ENCODE measurements around the gene ANKRD10.

DNA sequence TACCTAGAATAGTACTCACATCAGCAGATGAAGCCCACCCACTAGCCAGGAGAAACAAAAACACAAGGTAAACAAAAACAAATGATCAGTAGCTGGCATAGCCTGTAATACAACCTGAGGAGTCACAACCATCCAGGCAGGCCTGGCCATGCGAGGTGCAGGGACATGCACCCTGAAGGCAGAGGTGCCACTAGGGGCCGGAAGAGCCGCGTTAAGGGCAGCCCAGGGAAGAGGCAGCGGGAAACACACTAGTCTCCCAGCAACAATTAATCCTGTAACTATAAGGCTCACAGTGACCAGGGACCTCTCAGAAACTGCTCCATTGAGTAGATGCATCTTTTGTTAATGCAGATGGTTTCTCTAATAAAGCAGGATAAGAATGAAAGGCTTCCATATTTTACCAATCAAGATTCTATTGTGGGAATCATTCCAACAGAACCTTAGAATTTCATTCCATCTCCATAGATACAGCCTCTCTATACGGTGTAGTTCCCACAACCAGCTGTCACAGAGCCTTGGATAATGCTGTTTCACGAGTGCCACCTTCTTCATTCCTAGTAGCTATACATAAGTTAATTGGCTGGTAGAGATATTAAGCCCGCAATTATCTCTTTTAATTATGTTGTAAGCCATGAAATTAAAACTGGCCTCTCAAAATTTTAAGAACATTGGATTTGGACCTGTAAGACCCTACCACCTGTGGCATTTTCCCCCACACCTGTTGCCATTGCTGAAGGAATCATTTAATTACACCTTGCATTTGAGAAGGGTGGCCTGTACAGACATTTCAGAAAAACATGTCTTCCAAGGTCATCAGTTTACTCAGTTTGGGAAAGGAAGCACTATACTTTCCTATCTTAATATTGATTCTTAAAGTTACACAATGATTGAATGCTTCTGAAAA lies 28.7 kb downstream of the ANKRD10 start:
- TF ChIP-seq, protein P1, sequence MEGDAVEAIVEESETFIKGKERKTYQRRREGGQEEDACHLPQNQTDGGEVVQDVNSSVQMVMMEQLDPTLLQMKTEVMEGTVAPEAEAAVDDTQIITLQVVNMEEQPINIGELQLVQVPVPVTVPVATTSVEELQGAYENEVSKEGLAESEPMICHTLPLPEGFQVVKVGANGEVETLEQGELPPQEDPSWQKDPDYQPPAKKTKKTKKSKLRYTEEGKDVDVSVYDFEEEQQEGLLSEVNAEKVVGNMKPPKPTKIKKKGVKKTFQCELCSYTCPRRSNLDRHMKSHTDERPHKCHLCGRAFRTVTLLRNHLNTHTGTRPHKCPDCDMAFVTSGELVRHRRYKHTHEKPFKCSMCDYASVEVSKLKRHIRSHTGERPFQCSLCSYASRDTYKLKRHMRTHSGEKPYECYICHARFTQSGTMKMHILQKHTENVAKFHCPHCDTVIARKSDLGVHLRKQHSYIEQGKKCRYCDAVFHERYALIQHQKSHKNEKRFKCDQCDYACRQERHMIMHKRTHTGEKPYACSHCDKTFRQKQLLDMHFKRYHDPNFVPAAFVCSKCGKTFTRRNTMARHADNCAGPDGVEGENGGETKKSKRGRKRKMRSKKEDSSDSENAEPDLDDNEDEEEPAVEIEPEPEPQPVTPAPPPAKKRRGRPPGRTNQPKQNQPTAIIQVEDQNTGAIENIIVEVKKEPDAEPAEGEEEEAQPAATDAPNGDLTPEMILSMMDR (conservative IDR thresholded peaks at IDR 0.05) = no peak
- TF ChIP-seq ZFX (IDR thresholded peaks at IDR 0.05) = no peak
